GM21717 (cell line): ENCODE results near the gene RTN1.

Experiments used
- ATAC-seq: cut with Tn5 transposase; IDR thresholded peaks from one replicate; pipeline ENCODE4 v1.9.1; 2021; ENCODE audit warnings: mild to moderate bottlenecking, moderate library complexity; ENCODE audit not compliant: unreplicated experiment

The RTN1 gene

DNA sequence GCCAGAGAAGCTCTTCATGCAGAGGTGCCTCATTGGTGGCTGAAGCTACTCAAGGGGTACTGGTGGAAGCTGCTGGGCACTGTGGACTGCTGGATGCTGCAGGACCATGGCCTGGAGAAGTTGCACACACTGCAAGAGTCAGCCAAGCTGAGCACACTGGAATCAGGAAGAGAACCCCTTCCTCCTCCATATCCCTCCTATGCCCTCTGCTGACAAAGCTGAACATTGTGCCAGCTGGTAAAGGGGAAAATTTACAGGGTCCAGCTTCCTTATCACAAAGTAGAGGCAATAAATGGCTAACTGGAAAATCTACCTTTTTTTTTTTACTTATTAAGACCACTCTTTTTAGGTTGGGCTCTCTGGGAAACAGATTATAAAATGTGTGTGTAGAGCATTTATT lies 300.5 kb downstream of the RTN1 start:
- no peak for ATAC-seq

DNA sequence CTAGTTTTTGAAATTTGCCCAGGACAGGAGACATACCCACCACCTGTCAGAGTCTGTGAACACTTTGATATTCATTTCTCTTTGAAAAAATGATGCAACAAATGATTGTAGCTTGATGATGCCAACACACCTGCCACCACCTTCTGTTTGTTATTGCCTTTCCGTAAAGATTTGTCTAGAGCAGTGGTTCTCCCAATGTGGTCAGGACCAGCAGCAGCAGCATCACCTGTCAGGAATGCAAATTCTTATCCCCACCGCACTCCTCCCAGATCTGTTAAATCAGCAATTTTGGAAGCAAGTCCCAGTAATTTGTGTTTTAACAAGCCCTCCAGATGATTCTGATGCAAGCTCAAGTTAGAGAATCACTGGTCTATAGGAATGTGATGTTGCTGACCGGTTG lies 303.9 kb downstream of the RTN1 start:
- no peak for ATAC-seq

DNA sequence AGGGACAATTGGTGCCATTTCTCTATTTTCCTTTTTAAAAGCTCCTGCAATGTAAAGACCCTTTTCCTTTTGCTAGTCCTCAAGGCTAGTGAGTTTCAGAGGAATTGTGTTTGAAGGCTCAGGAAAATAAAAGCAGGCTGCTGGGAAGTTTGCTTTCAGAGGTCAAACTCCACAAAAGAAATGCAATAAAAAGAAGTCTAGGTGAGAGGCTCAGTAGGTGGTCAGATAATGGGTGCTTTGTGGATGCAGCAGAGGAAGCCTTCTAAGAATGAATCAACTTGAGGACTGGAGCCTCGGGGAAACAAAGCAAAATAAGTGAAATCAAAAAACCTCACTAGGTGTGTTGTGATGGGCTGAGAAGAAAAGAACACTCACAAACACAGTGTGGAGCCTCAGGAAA lies 304.3 kb downstream of the RTN1 start:
- ATAC-seq, result no peak

DNA sequence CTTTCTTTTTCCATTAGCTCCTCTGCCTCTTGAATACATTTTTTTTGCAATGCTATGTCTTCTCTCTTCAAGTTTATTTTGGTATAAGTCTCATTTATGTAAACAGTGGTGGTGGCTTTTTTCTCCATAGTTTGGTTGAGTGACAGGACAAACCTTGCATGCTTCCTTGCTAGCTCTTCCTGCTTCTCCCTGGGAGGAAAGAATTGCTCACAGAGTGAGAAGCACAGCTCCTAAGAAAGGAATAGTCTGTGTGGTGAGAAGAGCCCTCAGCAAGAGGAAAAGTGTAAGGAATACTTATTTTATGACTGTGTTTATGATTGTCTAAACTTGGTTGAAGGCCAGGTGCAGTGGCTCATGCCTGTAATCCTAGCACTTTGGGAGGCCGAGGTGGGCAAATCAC lies 305.5 kb downstream of the RTN1 start:
- ATAC-seq, result no peak

DNA sequence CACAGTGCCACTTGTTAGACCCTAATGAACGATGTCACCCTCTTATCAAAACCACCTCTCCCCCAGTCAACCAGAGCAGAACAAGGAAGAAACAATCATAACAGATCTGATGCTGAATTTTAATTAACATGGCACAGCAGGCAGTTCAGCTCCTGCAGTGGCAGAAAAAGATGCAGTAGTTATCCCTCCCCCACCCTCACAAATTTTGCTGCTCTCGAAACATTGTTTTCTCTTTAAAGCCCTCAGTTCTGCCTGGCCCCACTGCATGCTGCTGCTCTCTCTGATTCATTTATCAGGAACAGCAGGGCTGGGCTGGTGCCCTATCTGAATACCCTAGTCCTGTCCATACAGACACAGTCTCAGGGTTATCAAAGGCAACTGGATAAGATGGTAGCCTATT lies 306.2 kb downstream of the RTN1 start:
- no peak for ATAC-seq

DNA sequence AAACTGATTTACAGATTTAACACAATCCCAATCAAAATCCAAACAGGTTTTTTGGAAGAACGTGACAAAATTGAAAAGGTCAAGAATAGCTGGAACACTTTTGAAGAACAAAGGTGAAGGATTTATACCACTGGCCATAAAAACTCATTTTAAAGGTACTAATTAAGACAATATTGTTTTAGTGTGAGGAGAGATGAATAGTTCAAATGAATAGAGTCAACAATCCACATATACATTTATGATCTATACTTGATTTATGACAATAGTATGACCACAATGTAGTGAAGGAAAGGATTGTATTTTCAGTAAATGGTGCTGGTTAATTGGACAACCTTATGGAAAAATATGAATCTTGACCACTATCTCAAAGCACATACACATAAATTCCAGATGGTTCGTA lies 323.3 kb downstream of the RTN1 start:
- no peak for ATAC-seq
